Mammary epithelial cell (primary cell): ENCODE data around the gene ECEL1.

ENCODE experiments used
- CTCF ChIP-seq, 2 donors: IDR thresholded peaks in 1 of 2; conservative IDR thresholded peaks in 1 of 2; 2 replicates each; pipeline ENCODE4 v1.5.1; 2011 to 2012; ENCODE audit warnings: inconsistent platforms in 2 of 2, low read length in 2 of 2, mild to moderate bottlenecking in 2 of 2, control low read depth in 1 of 2, low read depth in 1 of 2; ENCODE audit not compliant: insufficient read depth in 1 of 2; ENCODE audit errors: extremely low read depth in 1 of 2
- EZH2 ChIP-seq: IDR thresholded peaks from 2 replicates; pipeline ENCODE4 v1.6.1; 2012; ENCODE audit warnings: low read length, inconsistent platforms, borderline replicate concordance

- TF ChIP-seq CTCF (conservative IDR thresholded peaks at IDR 0.05 in 1 of 2, IDR thresholded peaks at IDR 0.05 in 1 of 2; ENCODE audit: extremely low read depth in 1 of 2, insufficient read depth in 1 of 2, low read depth in 1 of 2, low read length in 2 of 2) (no peak), EZH2 (no peak)
Observed at GRCh38 chr2:232526372-232526941, 38.8 kb upstream of the ECEL1 start.
